Neural cell (in vitro differentiated cells): ENCODE results near the gene IGSF23. TPM values are rescaled to one million over a fixed set of nuclear protein-coding genes. Genes with fewer than 3 reads are reported as not detected.

Experiments
- H2AFZ ChIP-seq: fragments of 200-600, 300-800 bp; sonication (generic), shearing (Covaris generic); 2 replicates; pipeline ENCODE4 v1.6.0; 2014; ENCODE audit warnings: low read depth, mild to moderate bottlenecking, antibody characterized with exemption, low read length, moderate library complexity
- H3F3A ChIP-seq: fragments of 200-600 bp; shearing (Covaris generic); 2 replicates; pipeline ENCODE4 v1.6.1; 2016; ENCODE audit warnings: mild to moderate bottlenecking, moderate library complexity, mixed read lengths, antibody characterized with exemption, low read length; ENCODE audit not compliant: insufficient read depth, poor library complexity, severe bottlenecking
- H3K27ac ChIP-seq: fragments of 200-600, 300-800 bp; sonication (generic), shearing (Covaris generic); 2 replicates; pipeline ENCODE4 v1.5.1; 2014; ENCODE audit warnings: mild to moderate bottlenecking, low read length, moderate library complexity
- H3K27me3 ChIP-seq: fragments of 300-800, 200-600 bp; sonication (generic), shearing (Covaris generic); 2 replicates; pipeline ENCODE4 v1.6.0; 2014; ENCODE audit warnings: mild to moderate bottlenecking, low read depth, low read length, moderate library complexity; ENCODE audit not compliant: insufficient read depth
- H3K36me3 ChIP-seq: fragments of 300-800, 200-600 bp; sonication (generic), shearing (Covaris generic); 2 replicates; pipeline ENCODE4 v1.5.1; 2014; ENCODE audit warnings: mild to moderate bottlenecking, antibody characterized with exemption, low read length, moderate library complexity; ENCODE audit not compliant: insufficient read depth
- H3K4me2 ChIP-seq: fragments of 300-800, 200-600 bp; sonication (generic), shearing (Covaris generic); 2 replicates; pipeline ENCODE4 v1.6.0; 2014; ENCODE audit warnings: mild to moderate bottlenecking, low read length
- H3K4me3 ChIP-seq: fragments of 300-800, 200-600 bp; sonication (generic), shearing (Covaris generic); 2 replicates; pipeline ENCODE4 v1.5.1; 2014; ENCODE audit warnings: mild to moderate bottlenecking, low read length, moderate library complexity
- H3K79me2 ChIP-seq: fragments of 200-600 bp; shearing (Covaris generic); replicated peaks from 2 replicates; pipeline ENCODE4 v1.6.0; 2014; ENCODE audit warnings: mild to moderate bottlenecking, low read length, moderate library complexity; ENCODE audit not compliant: insufficient read depth
- H3K9ac ChIP-seq: fragments of 300-800, 200-600 bp; sonication (generic), shearing (Covaris generic); 2 replicates; pipeline ENCODE4 v1.6.1; 2016; ENCODE audit warnings: mild to moderate bottlenecking, low read length, mixed read lengths
- H3K9me2 ChIP-seq: fragments of 200-600 bp; shearing (Covaris generic); 2 replicates; pipeline ENCODE4 v1.6.1; 2016; ENCODE audit warnings: mild to moderate bottlenecking, low read length, mixed read lengths; ENCODE audit not compliant: insufficient read depth
- H3K9me3 ChIP-seq: fragments of 200-600, 300-800 bp; sonication (generic), shearing (Covaris generic); 2 replicates; pipeline ENCODE4 v1.6.1; 2016; ENCODE audit warnings: mild to moderate bottlenecking, mixed run types, low read length, moderate library complexity, mixed read lengths
- H4K20me1 ChIP-seq: fragments of 200-600 bp; shearing (Covaris generic); 2 replicates; pipeline ENCODE4 v1.6.1; 2016; ENCODE audit warnings: mild to moderate bottlenecking, mixed run types; ENCODE audit not compliant: insufficient read depth
- CTCF ChIP-seq: fragments of 450-650 bp; IDR thresholded peaks from 2 replicates; pipeline ENCODE4 v1.5.1; 2014; ENCODE audit warnings: antibody characterized with exemption, mild to moderate bottlenecking, moderate library complexity; ENCODE audit not compliant: poor library complexity, severe bottlenecking
- EP300 ChIP-seq: fragments of 450-650 bp; conservative IDR thresholded peaks from 2 replicates; pipeline ENCODE4 v1.6.1; 2014; ENCODE audit warnings: antibody characterized with exemption, mild to moderate bottlenecking, moderate library complexity; ENCODE audit not compliant: poor library complexity, severe bottlenecking
- EZH2 ChIP-seq: fragments of 200-600, 300-800 bp; shearing (Covaris generic), sonication (generic); IDR thresholded peaks from 2 replicates; pipeline ENCODE4 v1.6.1; 2014; ENCODE audit warnings: antibody characterized with exemption, low read length, borderline replicate concordance, mild to moderate bottlenecking; ENCODE audit not compliant: insufficient read depth, poor library complexity, severe bottlenecking
- MXI1 ChIP-seq: fragments of 450-650 bp; conservative IDR thresholded peaks from 2 replicates; pipeline ENCODE4 v1.6.1; 2014; ENCODE audit warnings: antibody characterized with exemption, mild to moderate bottlenecking; ENCODE audit not compliant: poor library complexity, severe bottlenecking
- POLR2AphosphoS5 ChIP-seq: IDR thresholded peaks from 2 replicates; pipeline ENCODE4 v1.6.1; 2012
- RAD21 ChIP-seq: fragments of 450-650 bp; conservative IDR thresholded peaks from 2 replicates; pipeline ENCODE4 v1.6.1; 2014; ENCODE audit warnings: antibody characterized with exemption, mild to moderate bottlenecking, moderate library complexity
- REST ChIP-seq: IDR thresholded peaks from 2 replicates; pipeline ENCODE4 v1.6.1; 2012; ENCODE audit warnings: borderline replicate concordance
- SMC3 ChIP-seq: fragments of 450-650 bp; conservative IDR thresholded peaks from 2 replicates; pipeline ENCODE4 v1.6.1; 2014; ENCODE audit warnings: antibody characterized with exemption, mild to moderate bottlenecking, moderate library complexity; ENCODE audit not compliant: poor library complexity
- TAF1 ChIP-seq: IDR thresholded peaks from 2 replicates; pipeline ENCODE4 v1.6.1; 2012; ENCODE audit warnings: low read depth
- polyA plus RNA-seq: library from polyadenylated mRNA; depleted of rRNA; stranded (reverse); fragments of >200 nt; gene quantifications from 2 replicates; pipeline ENCODE4 v1.2.3, GENCODE V29; 2014

Gene IGSF23
- polyA plus RNA-seq, 1 donor from 2014 or later: not detected

GRCh38 chr19:44682807-44683206 lies 69.4 kb downstream of the IGSF23 start:
- no peak overlapping the region for H3K4me3 ChIP-seq

GRCh38 chr19:44683434-44684210 lies 70.3 kb downstream of the IGSF23 start:
- Histone ChIP-seq H3K4me2 (no peak overlapping the region), H3K27ac (no peak overlapping the region), H4K20me1 (no peaks in the 10 kb centered on the region), H3K27me3 (no peaks in the 10 kb centered on the region), H3K9ac (no peak overlapping the region), H3K4me3 (no peak overlapping the region), H3F3A (no peaks in the 10 kb centered on the region), H2AFZ (no peak overlapping the region), H3K79me2 (no peaks in the 10 kb centered on the region), H3K9me3 (no peaks in the 10 kb centered on the region), H3K36me3 (no peaks in the 10 kb centered on the region), H3K9me2 (no peaks in the 10 kb centered on the region)
- TF ChIP-seq REST (no peak), MXI1 (no peak), EP300 (no peak), POLR2AphosphoS5 (no peak), CTCF (no peak)

More at GRCh38 chr19:44682807-44683206, 69.4 kb downstream of the IGSF23 start:
- Histone ChIP-seq H3K27ac (no peak overlapping the region), H3K9ac (no peak overlapping the region), H4K20me1 (no peaks in the 10 kb centered on the region), H3K36me3 (no peaks in the 10 kb centered on the region), H3K4me2 (no peak overlapping the region), H2AFZ (no peak overlapping the region), H3K27me3 (no peaks in the 10 kb centered on the region), H3K9me3 (no peaks in the 10 kb centered on the region), H3K9me2 (no peaks in the 10 kb centered on the region), H3K79me2 (no peaks in the 10 kb centered on the region), H3F3A (no peaks in the 10 kb centered on the region)
- TF ChIP-seq EZH2 (no peak), REST (no peak), SMC3 (no peak), MXI1 (no peak), TAF1 (no peak), RAD21 (no peak), POLR2AphosphoS5 (no peak), EP300 (no peak), CTCF (no peak)
